ENCODE results near the gene CHN2. TPM values are rescaled to one million over a fixed set of nuclear protein-coding genes. Genes with fewer than 3 reads are reported as not detected.

Gene CHN2
- total RNA-seq, 1 donor from 2014 or later = 0.64 TPM

DNA sequence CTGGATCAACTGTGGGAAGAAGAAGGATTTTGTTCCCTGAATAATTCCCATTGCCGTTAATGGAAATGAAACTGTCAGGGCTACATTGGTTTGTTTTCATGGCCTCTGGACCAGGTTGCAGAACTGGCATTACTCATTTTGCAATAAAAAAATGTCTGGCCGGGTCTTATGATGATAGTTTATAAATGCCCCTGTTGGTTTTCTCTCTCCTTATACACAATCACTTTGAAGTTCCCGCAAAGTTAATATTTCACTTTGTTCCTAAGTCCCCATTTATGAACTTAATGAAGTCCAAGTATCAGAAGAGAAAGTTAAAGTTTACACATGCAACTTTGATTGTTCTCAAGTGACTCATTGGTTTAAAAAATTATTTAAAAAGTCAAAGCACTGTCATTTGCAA lies 218.3 kb downstream of the CHN2 start:
- no peak for DNase-seq (ENCODE audit: extremely low spot score, unreplicated experiment)
- Mint-ChIP-seq H3K27ac (ENCODE audit: unreplicated experiment) (no peak overlapping the region), H3K9me3 (ENCODE audit: unreplicated experiment) (no peaks in the 10 kb centered on the region), H3K27me3 (ENCODE audit: unreplicated experiment) (peaks cover 22% of the 10 kb centered on the region), H3K4me3 (ENCODE audit: unreplicated experiment) (no peak overlapping the region), H3K36me3 (ENCODE audit: unreplicated experiment) (no peaks in the 10 kb centered on the region), H3K4me1 (ENCODE audit: unreplicated experiment) (no peaks in the 10 kb centered on the region)
- TF ChIP-seq, protein P1, sequence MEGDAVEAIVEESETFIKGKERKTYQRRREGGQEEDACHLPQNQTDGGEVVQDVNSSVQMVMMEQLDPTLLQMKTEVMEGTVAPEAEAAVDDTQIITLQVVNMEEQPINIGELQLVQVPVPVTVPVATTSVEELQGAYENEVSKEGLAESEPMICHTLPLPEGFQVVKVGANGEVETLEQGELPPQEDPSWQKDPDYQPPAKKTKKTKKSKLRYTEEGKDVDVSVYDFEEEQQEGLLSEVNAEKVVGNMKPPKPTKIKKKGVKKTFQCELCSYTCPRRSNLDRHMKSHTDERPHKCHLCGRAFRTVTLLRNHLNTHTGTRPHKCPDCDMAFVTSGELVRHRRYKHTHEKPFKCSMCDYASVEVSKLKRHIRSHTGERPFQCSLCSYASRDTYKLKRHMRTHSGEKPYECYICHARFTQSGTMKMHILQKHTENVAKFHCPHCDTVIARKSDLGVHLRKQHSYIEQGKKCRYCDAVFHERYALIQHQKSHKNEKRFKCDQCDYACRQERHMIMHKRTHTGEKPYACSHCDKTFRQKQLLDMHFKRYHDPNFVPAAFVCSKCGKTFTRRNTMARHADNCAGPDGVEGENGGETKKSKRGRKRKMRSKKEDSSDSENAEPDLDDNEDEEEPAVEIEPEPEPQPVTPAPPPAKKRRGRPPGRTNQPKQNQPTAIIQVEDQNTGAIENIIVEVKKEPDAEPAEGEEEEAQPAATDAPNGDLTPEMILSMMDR (IDR thresholded peaks at IDR 0.05) = no peak

DNA sequence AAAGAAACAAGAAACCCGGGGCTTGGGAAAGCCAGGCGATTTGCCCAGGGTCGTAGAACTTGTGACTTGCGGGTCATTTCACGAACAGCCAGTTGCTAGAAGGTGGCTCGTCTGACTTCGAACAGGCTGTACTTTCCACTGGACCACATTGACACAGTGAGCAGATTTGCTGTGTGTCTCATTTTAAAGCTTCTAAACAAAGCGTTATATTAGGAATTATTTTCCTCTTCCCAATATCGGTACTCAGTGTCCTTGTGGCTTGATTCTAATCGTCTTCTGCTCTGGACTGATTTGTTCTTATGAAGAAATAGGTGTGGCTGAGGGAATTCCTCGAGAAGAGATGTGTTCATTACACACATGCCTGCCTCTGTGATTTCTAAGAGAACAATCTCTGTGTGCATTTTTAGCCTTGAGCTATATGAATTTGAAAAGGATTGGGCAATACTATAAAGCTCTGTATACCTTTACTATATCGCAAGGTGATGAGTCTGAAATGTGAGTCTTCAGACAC lies 219.1 kb downstream of the CHN2 start:
- Mint-ChIP-seq H3K4me1 (ENCODE audit: unreplicated experiment) (no peaks in the 10 kb centered on the region), H3K27ac (ENCODE audit: unreplicated experiment) (no peak overlapping the region), H3K9me3 (ENCODE audit: unreplicated experiment) (no peaks in the 10 kb centered on the region), H3K27me3 (ENCODE audit: unreplicated experiment) (peaks cover 22% of the 10 kb centered on the region), H3K36me3 (ENCODE audit: unreplicated experiment) (no peaks in the 10 kb centered on the region), H3K4me3 (ENCODE audit: unreplicated experiment) (no peak overlapping the region)
- TF ChIP-seq, protein P1 (IDR thresholded peaks at IDR 0.05) = no peak
- DNase-seq (ENCODE audit: extremely low spot score, unreplicated experiment) = no peak

DNA sequence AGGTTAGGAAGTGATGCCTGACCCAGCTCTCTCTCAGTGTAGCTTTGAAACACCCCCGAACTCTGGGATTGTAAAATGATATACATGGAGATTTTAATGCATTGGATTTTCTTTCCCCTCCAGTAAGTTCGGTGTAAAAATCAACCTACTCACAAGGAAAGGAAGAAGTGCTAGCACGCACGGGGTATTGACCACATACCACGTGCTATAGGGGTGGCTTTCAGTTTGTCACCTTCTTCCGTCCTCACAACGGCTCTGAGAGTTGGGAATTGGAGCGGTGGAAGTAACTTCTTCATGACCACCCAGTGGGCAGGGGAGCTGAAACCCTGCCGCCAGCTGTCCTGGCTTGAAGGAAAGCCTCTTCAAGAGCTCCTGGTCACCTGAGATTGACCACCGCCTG lies 219.6 kb downstream of the CHN2 start:
- TF ChIP-seq, protein P1 (IDR thresholded peaks at IDR 0.05) = no peak
- Mint-ChIP-seq H3K9me3 (ENCODE audit: unreplicated experiment) (no peaks in the 10 kb centered on the region), H3K27me3 (ENCODE audit: unreplicated experiment) (peaks cover 22% of the 10 kb centered on the region), H3K27ac (ENCODE audit: unreplicated experiment) (no peak overlapping the region), H3K4me3 (ENCODE audit: unreplicated experiment) (no peak overlapping the region), H3K36me3 (ENCODE audit: unreplicated experiment) (no peaks in the 10 kb centered on the region), H3K4me1 (ENCODE audit: unreplicated experiment) (no peaks in the 10 kb centered on the region)
- no peak for DNase-seq (ENCODE audit: extremely low spot score, unreplicated experiment)

DNA sequence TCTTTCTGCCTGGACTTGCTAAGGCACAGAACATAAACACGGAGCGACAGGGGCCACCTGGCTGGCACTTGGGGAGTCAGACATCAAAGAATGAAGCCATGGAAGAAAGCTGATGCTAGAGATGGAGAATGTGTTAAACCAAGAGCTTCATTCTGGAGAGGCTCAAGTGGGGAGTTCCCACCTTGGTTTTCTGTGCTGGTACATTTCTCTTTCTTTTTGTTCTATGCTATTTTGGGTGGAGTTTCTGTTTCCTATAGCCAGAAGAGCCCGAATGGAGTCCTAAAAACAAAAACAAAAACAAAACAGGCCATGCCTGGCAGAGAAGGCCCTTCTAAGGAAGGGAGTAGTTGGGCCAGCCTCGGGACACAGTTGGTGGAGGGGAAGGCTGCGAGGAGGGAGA lies 220.6 kb downstream of the CHN2 start:
- TF ChIP-seq, protein P1 (IDR thresholded peaks at IDR 0.05) = no peak
- H3K4me3 Mint-ChIP-seq (ENCODE audit: unreplicated experiment) = no peak overlapping the region
- H3K27ac Mint-ChIP-seq (ENCODE audit: unreplicated experiment) = no peak overlapping the region
- peaks cover 17% of the 10 kb centered on the region for H3K27me3 Mint-ChIP-seq (ENCODE audit: unreplicated experiment)
- H3K4me1 Mint-ChIP-seq (ENCODE audit: unreplicated experiment) = no peaks in the 10 kb centered on the region
- no peak for DNase-seq (ENCODE audit: extremely low spot score, unreplicated experiment)
- no peaks in the 10 kb centered on the region for H3K36me3 Mint-ChIP-seq (ENCODE audit: unreplicated experiment)
- H3K9me3 Mint-ChIP-seq (ENCODE audit: unreplicated experiment) = no peaks in the 10 kb centered on the region

DNA sequence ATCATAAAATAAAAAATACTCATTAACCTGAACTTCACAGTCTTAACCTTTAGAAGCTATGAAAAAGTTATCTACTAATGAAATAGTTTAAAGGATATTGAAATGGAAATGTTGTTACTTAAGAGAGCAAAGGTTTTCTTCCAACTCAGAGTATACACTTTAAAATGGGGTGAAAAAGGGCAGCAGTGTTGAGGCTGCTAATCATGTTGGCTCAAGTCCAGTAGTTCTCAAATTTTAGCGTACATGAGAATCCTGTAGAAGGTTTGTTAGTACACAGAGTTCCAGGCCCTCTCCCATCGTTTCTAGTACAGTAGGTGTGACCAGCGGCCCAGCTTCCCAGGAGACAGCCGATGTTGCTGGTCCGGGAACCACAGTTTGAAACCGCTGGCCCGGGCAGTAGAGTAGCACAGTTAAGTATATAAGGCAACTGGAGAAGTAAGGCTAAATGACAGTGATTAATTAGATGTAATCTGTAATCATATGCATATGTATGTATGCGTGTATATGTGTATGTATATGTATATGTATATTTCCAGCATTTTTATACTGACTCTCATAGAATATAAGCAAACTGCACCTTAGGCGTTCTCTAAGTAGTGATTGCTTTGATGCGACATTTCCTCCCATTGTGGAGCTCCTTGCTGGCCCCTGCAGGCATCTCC lies 221.8 kb downstream of the CHN2 start:
- DNase-seq (ENCODE audit: extremely low spot score, unreplicated experiment) = no peak
- Mint-ChIP-seq H3K27me3 (ENCODE audit: unreplicated experiment) (peaks cover 16% of the 10 kb centered on the region), H3K4me3 (ENCODE audit: unreplicated experiment) (no peak overlapping the region), H3K27ac (ENCODE audit: unreplicated experiment) (no peak overlapping the region), H3K9me3 (ENCODE audit: unreplicated experiment) (no peaks in the 10 kb centered on the region), H3K36me3 (ENCODE audit: unreplicated experiment) (no peaks in the 10 kb centered on the region), H3K4me1 (ENCODE audit: unreplicated experiment) (no peaks in the 10 kb centered on the region)
- TF ChIP-seq, protein P1 (IDR thresholded peaks at IDR 0.05) = no peak

Data from osteocyte (in vitro differentiated cells).